ENCODE data around the gene EXOC6.
"Not testable (repeated sequence)": the region's sequence is repeated elsewhere in the genome, so short reads cannot be mapped to it uniquely, and the experiment has no call there.

EXOC6 gene

GRCh38 chr10:92897916-92898315 is 49.6 kb downstream of the EXOC6 start:
- H3K27ac ChIP-seq (ENCODE audit: insufficient read depth, low read length, poor library complexity, severe bottlenecking), result no peak overlapping the region
- peaks cover 4% of the 10 kb centered on the region for H3K36me3 ChIP-seq (ENCODE audit: control insufficient read depth, insufficient read depth, low read length)
- DNase-seq, result no peak
- no peaks in the 10 kb centered on the region for H3K27me3 ChIP-seq (replicated peaks; ENCODE audit: control insufficient read depth, insufficient read depth, low read length, poor library complexity, severe bottlenecking)
- H3K4me1 ChIP-seq (ENCODE audit: control insufficient read depth, insufficient read depth, low read length, poor library complexity, severe bottlenecking), result peaks cover 14% of the 10 kb centered on the region
- no peak overlapping the region for H3K4me3 ChIP-seq (ENCODE audit: insufficient read depth, low read depth, low read length, poor library complexity, severe bottlenecking)
- H3K9me3 ChIP-seq (ENCODE audit: control insufficient read depth, low read length), result no peaks in the 10 kb centered on the region

DNA sequence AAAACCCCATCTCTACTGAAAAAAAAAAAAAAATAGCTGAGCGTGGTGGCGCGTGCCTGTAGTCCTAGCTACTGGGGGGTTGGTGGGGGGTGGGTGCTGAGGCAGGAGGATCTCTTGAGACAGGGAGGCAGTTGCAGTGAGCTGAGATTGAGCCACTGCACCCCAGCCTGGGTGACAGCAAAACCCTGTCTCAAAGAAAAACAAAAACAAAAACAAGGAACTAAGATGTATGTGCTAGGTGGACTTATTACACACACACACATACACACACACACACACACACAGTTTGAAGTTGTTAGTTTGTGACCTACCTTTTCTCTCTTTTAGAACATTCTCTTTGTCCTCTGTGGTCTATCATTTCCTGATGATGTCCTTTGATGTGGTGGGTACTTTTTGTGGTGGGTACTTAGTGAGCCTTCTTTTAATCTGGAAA is 53.5 kb downstream of the EXOC6 start:
- no peaks in the 10 kb centered on the region for H3K27me3 ChIP-seq (replicated peaks; ENCODE audit: control insufficient read depth, insufficient read depth, low read length, poor library complexity, severe bottlenecking)
- H3K27ac ChIP-seq (ENCODE audit: insufficient read depth, low read length, poor library complexity, severe bottlenecking), result no peak overlapping the region
- peak overlapping the region; percentile 24 for H3K4me3 ChIP-seq (ENCODE audit: insufficient read depth, low read depth, low read length, poor library complexity, severe bottlenecking)
- peaks cover 4% of the 10 kb centered on the region for H3K36me3 ChIP-seq (ENCODE audit: control insufficient read depth, insufficient read depth, low read length)
- peaks cover 14% of the 10 kb centered on the region for H3K4me1 ChIP-seq (ENCODE audit: control insufficient read depth, insufficient read depth, low read length, poor library complexity, severe bottlenecking)
- H3K9me3 ChIP-seq (ENCODE audit: control insufficient read depth, low read length), result no peaks in the 10 kb centered on the region
- DNase-seq, result peak; percentile 18 to 34 (median 25)

GRCh38 chr10:92903633-92904032 is 55.3 kb downstream of the EXOC6 start:
- H3K4me3 ChIP-seq (ENCODE audit: insufficient read depth, low read depth, low read length, poor library complexity, severe bottlenecking), result no peak overlapping the region
- no peaks in the 10 kb centered on the region for H3K9me3 ChIP-seq (ENCODE audit: control insufficient read depth, low read length)
- DNase-seq, result no peak
- peaks cover 14% of the 10 kb centered on the region for H3K4me1 ChIP-seq (ENCODE audit: control insufficient read depth, insufficient read depth, low read length, poor library complexity, severe bottlenecking)
- H3K36me3 ChIP-seq (ENCODE audit: control insufficient read depth, insufficient read depth, low read length), result no peaks in the 10 kb centered on the region
- H3K27me3 ChIP-seq (replicated peaks; ENCODE audit: control insufficient read depth, insufficient read depth, low read length, poor library complexity, severe bottlenecking), result no peaks in the 10 kb centered on the region
- H3K27ac ChIP-seq (ENCODE audit: insufficient read depth, low read length, poor library complexity, severe bottlenecking), result no peak overlapping the region

DNA sequence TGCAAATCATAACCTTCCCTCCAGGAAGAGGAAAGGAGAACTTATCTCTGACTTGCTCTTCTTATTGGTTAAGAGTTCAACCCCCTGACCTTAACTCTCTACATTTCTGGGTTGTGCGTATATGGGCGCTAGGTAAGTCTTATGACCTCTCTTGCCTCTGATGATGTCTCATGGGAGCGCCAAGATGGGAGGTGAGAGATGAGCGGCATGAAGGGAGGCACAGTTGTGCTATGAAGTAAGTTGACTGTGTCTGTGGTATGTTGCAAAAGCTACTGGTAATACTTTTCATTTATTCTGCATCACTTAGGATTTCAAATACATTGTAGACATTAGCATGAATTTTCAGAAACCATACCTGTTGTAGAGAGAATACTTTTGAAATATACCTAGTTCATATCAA is 59.0 kb downstream of the EXOC6 start:
- H3K4me1 ChIP-seq (ENCODE audit: control insufficient read depth, insufficient read depth, low read length, poor library complexity, severe bottlenecking), result peaks cover 3% of the 10 kb centered on the region
- DNase-seq, result no peak
- H3K9me3 ChIP-seq (ENCODE audit: control insufficient read depth, low read length), result no peaks in the 10 kb centered on the region
- H3K27ac ChIP-seq (ENCODE audit: insufficient read depth, low read length, poor library complexity, severe bottlenecking), result no peak overlapping the region
- no peak overlapping the region for H3K4me3 ChIP-seq (ENCODE audit: insufficient read depth, low read depth, low read length, poor library complexity, severe bottlenecking)
- no peaks in the 10 kb centered on the region for H3K36me3 ChIP-seq (ENCODE audit: control insufficient read depth, insufficient read depth, low read length)
- no peaks in the 10 kb centered on the region for H3K27me3 ChIP-seq (replicated peaks; ENCODE audit: control insufficient read depth, insufficient read depth, low read length, poor library complexity, severe bottlenecking)

DNA sequence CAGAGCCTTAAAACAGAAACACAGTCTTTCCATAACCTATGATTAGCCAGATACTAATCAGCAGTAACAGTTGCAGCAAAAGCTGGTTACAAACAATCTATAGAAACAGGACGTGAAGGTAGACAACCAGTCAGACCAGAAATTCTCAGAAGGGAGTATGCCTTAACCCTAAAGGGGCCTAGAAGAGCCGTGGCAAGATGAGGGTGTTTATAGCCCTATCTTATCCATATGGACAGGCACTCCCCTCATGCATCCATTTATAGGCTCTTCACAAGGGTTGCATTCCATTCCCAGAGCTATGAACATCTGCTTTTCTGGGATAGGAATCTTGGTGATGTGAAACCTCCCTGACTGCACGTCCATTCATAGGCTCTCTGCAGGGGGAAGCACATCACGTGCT is 64.3 kb downstream of the EXOC6 start:
- H3K27me3 ChIP-seq (replicated peaks; ENCODE audit: control insufficient read depth, insufficient read depth, low read length, poor library complexity, severe bottlenecking); H3K9me3 ChIP-seq (ENCODE audit: control insufficient read depth, low read length); H3K27ac ChIP-seq (ENCODE audit: insufficient read depth, low read length, poor library complexity, severe bottlenecking); H3K36me3 ChIP-seq (ENCODE audit: control insufficient read depth, insufficient read depth, low read length); DNase-seq; H3K4me1 ChIP-seq (ENCODE audit: control insufficient read depth, insufficient read depth, low read length, poor library complexity, severe bottlenecking); H3K4me3 ChIP-seq (ENCODE audit: insufficient read depth, low read depth, low read length, poor library complexity, severe bottlenecking): not testable (repeated sequence)

DNA sequence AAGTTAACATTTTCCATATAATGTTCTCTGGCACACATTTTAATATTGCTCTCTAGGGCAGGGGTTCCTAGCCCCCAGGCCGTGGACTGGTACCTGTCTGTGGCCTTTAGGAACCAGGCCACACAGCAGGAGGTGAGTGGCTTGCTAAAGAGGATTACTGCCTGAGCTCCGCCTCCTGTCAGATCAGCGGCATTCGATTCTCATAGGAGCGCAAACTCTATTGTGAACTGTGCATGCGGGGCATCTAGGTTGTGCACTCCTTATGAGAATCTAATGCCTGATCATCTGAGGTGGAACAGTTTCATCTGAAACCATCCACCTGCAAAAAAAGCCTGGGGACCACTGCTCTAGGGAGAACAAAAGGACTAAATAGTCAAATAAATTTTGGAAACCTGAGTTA is 65.7 kb downstream of the EXOC6 start:
- Histone ChIP-seq H3K4me3 (ENCODE audit: insufficient read depth, low read depth, low read length, poor library complexity, severe bottlenecking) (no peak overlapping the region), H3K36me3 (ENCODE audit: control insufficient read depth, insufficient read depth, low read length) (no peaks in the 10 kb centered on the region), H3K9me3 (ENCODE audit: control insufficient read depth, low read length) (no peaks in the 10 kb centered on the region), H3K27me3 (replicated peaks; ENCODE audit: control insufficient read depth, insufficient read depth, low read length, poor library complexity, severe bottlenecking) (no peaks in the 10 kb centered on the region), H3K4me1 (ENCODE audit: control insufficient read depth, insufficient read depth, low read length, poor library complexity, severe bottlenecking) (no peaks in the 10 kb centered on the region), H3K27ac (ENCODE audit: insufficient read depth, low read length, poor library complexity, severe bottlenecking) (no peak overlapping the region)
- DNase-seq, result no peak

DNA sequence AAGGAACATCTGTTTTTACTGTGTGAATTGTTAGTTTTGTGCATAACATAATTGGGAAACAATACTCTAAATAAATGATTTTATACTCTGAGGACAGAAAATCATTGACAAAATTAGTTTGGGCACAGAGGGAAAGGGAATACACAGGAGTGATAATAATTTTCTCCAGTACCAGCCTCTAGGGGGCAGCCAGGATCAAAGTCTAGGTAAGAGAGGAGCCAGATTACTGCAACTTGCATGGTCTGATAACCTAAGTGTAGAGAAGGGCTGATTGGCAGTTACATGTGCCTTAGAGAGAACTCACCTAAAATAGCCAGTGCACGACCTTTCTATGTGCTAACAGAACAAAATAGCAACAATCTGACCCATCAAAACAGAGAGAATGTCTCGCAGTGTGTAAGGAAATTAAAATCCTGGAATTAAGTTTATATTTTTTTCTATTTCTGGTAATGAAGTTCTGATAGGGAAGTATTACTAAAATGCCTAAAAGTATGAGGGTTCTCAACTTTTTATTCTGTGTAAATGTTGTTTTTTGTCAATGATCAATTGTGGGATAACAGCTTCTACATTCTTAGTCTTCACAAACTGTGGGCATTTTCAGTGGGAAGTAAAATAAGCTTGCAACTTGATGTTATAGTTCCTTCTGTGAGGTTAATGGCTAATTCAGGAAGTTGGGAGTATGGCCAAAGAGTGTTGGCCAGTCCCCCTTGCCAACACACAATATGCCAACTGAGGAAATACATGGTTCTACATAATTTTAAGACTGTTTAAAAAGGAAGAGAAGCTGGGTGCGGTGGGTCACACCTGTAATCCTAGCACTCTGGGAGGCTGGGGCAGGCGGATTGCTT is 66.4 kb downstream of the EXOC6 start:
- Histone ChIP-seq H3K27me3 (replicated peaks; ENCODE audit: control insufficient read depth, insufficient read depth, low read length, poor library complexity, severe bottlenecking) (no peaks in the 10 kb centered on the region), H3K4me3 (ENCODE audit: insufficient read depth, low read depth, low read length, poor library complexity, severe bottlenecking) (no peak overlapping the region), H3K27ac (ENCODE audit: insufficient read depth, low read length, poor library complexity, severe bottlenecking) (no peak overlapping the region), H3K9me3 (ENCODE audit: control insufficient read depth, low read length) (no peaks in the 10 kb centered on the region), H3K4me1 (ENCODE audit: control insufficient read depth, insufficient read depth, low read length, poor library complexity, severe bottlenecking) (no peaks in the 10 kb centered on the region), H3K36me3 (ENCODE audit: control insufficient read depth, insufficient read depth, low read length) (no peaks in the 10 kb centered on the region)
- peak in 1 of 3 donors; percentile 9 for DNase-seq

GRCh38 chr10:92915892-92916291 is 67.6 kb downstream of the EXOC6 start:
- Histone ChIP-seq H3K27ac (ENCODE audit: insufficient read depth, low read length, poor library complexity, severe bottlenecking) (no peak overlapping the region), H3K9me3 (ENCODE audit: control insufficient read depth, low read length) (no peaks in the 10 kb centered on the region), H3K36me3 (ENCODE audit: control insufficient read depth, insufficient read depth, low read length) (no peaks in the 10 kb centered on the region), H3K27me3 (replicated peaks; ENCODE audit: control insufficient read depth, insufficient read depth, low read length, poor library complexity, severe bottlenecking) (no peaks in the 10 kb centered on the region), H3K4me3 (ENCODE audit: insufficient read depth, low read depth, low read length, poor library complexity, severe bottlenecking) (no peak overlapping the region), H3K4me1 (ENCODE audit: control insufficient read depth, insufficient read depth, low read length, poor library complexity, severe bottlenecking) (no peaks in the 10 kb centered on the region)
- DNase-seq, result no peak

GRCh38 chr10:92916433-92916832 is 68.1 kb downstream of the EXOC6 start:
- Histone ChIP-seq H3K36me3 (ENCODE audit: control insufficient read depth, insufficient read depth, low read length) (no peaks in the 10 kb centered on the region), H3K4me1 (ENCODE audit: control insufficient read depth, insufficient read depth, low read length, poor library complexity, severe bottlenecking) (no peaks in the 10 kb centered on the region), H3K27ac (ENCODE audit: insufficient read depth, low read length, poor library complexity, severe bottlenecking) (no peak overlapping the region), H3K4me3 (ENCODE audit: insufficient read depth, low read depth, low read length, poor library complexity, severe bottlenecking) (no peak overlapping the region), H3K27me3 (replicated peaks; ENCODE audit: control insufficient read depth, insufficient read depth, low read length, poor library complexity, severe bottlenecking) (no peaks in the 10 kb centered on the region), H3K9me3 (ENCODE audit: control insufficient read depth, low read length) (no peaks in the 10 kb centered on the region)
- no peak for DNase-seq

GRCh38 chr10:92918603-92919002 is 70.3 kb downstream of the EXOC6 start:
- no peaks in the 10 kb centered on the region for H3K36me3 ChIP-seq (ENCODE audit: control insufficient read depth, insufficient read depth, low read length)

More at GRCh38 chr10:92918603-92919002, 70.3 kb downstream of the EXOC6 start:
- H3K4me3 ChIP-seq (ENCODE audit: insufficient read depth, low read depth, low read length, poor library complexity, severe bottlenecking), result no peak overlapping the region
- H3K27me3 ChIP-seq (replicated peaks; ENCODE audit: control insufficient read depth, insufficient read depth, low read length, poor library complexity, severe bottlenecking), result no peaks in the 10 kb centered on the region
- H3K4me1 ChIP-seq (ENCODE audit: control insufficient read depth, insufficient read depth, low read length, poor library complexity, severe bottlenecking), result no peaks in the 10 kb centered on the region
- H3K9me3 ChIP-seq (ENCODE audit: control insufficient read depth, low read length), result no peaks in the 10 kb centered on the region
- no peak for DNase-seq
- no peak overlapping the region for H3K27ac ChIP-seq (ENCODE audit: insufficient read depth, low read length, poor library complexity, severe bottlenecking)

All from effector memory CD4-positive, alpha-beta T cell (primary cell).